HEK293T (cell line): ENCODE data around the gene NECTIN1.

Source experiments
- CTCF ChIA-PET: fragments of 350-600 bp; formaldehyde crosslinking; extraction: SDS; loops from one replicate; lab custom pipeline; 2021; ENCODE audit warnings: antibody characterized with exemption, inconsistent platforms; lab: Yijun Ruan, JAX
- POLR2A ChIA-PET: fragments of 350-600 bp; formaldehyde crosslinking; extraction: SDS; loops from one replicate; lab custom pipeline; 2020; ENCODE audit warnings: antibody characterized with exemption, inconsistent platforms; lab: Yijun Ruan, JAX
- DNase-seq: peaks from one replicate; pipeline ENCODE4 v3.0.0; 2012; ENCODE audit warnings: mixed read lengths; ENCODE audit errors: extremely low spot score
- ARNT ChIP-seq: fragments of 450-650 bp; IDR thresholded peaks from 2 replicates; pipeline ENCODE4 v1.6.1; 2017; ENCODE audit warnings: mild to moderate bottlenecking
- BHLHE40 ChIP-seq: fragments of 450-650 bp; IDR thresholded peaks from 2 replicates; pipeline ENCODE4 v1.6.1; 2016; ENCODE audit warnings: mild to moderate bottlenecking, moderate library complexity, borderline replicate concordance
- CTBP1 ChIP-seq: fragments of 450-650 bp; IDR thresholded peaks from 2 replicates; pipeline ENCODE4 v1.6.1; 2016; ENCODE audit warnings: borderline replicate concordance
- ELF4 ChIP-seq: fragments of 450-650 bp; IDR thresholded peaks from 2 replicates; pipeline ENCODE4 v1.6.1; 2017; ENCODE audit warnings: antibody characterized with exemption
- FOXA1 ChIP-seq: fragments of 450-650 bp; IDR thresholded peaks from 2 replicates; pipeline ENCODE4 v1.6.1; 2016; ENCODE audit warnings: mild to moderate bottlenecking
- FOXK2 ChIP-seq: fragments of 450-650 bp; IDR thresholded peaks from 2 replicates; pipeline ENCODE4 v1.6.1; 2016; ENCODE audit warnings: mild to moderate bottlenecking
- FOXM1 ChIP-seq: fragments of 450-650 bp; IDR thresholded peaks from 2 replicates; pipeline ENCODE4 v1.6.1; 2017; ENCODE audit warnings: mild to moderate bottlenecking, borderline replicate concordance
- HDGF ChIP-seq: fragments of 450-650 bp; IDR thresholded peaks from 2 replicates; pipeline ENCODE4 v1.6.1; 2017; ENCODE audit warnings: antibody characterized with exemption, borderline replicate concordance
- L3MBTL2 ChIP-seq: fragments of 450-650 bp; conservative IDR thresholded peaks from 2 replicates; pipeline ENCODE4 v1.6.1; 2016; ENCODE audit warnings: mild to moderate bottlenecking
- LEF1 ChIP-seq: fragments of 450-650 bp; IDR thresholded peaks from 2 replicates; pipeline ENCODE4 v1.6.1; 2017; ENCODE audit warnings: mild to moderate bottlenecking, borderline replicate concordance
- NFRKB ChIP-seq: fragments of 450-650 bp; IDR thresholded peaks from 2 replicates; pipeline ENCODE4 v1.6.1; 2016; ENCODE audit warnings: mild to moderate bottlenecking, moderate library complexity
- PKNOX1 ChIP-seq: fragments of 450-650 bp; IDR thresholded peaks from 2 replicates; pipeline ENCODE4 v1.6.1; 2016
- SP1 ChIP-seq: fragments of 450-650 bp; IDR thresholded peaks from 2 replicates; pipeline ENCODE4 v1.6.1; 2017
- SUZ12 ChIP-seq: fragments of 450-650 bp; IDR thresholded peaks from 2 replicates; pipeline ENCODE4 v1.6.1; 2016; ENCODE audit warnings: mild to moderate bottlenecking
- TARDBP ChIP-seq: fragments of 450-650 bp; IDR thresholded peaks from 2 replicates; pipeline ENCODE4 v1.6.1; 2016
- ZNF384 ChIP-seq: fragments of 450-650 bp; IDR thresholded peaks from 2 replicates; pipeline ENCODE4 v1.6.1; 2016

NECTIN1 gene

GRCh38 chr11:119697882-119698281, 31.1 kb downstream of the NECTIN1 start:
- ChIA-PET POLR2A (no interaction called here), CTCF (no interaction called here)
- no peak for TF ChIP-seq L3MBTL2
- no peak for DNase-seq

- no peak for DNase-seq
- CTCF ChIA-PET, result no interaction called here
- POLR2A ChIA-PET, result no interaction called here
- TF ChIP-seq LEF1 (no peak), SUZ12 (no peak), SP1 (no peak), NFRKB (no peak), ZNF384 (no peak), PKNOX1 (no peak), FOXA1 (no peak), TARDBP (no peak), HDGF (no peak), ARNT (no peak), CTBP1 (no peak)
Measured at GRCh38 chr11:119697445-119697844, 31.6 kb downstream of the NECTIN1 start.

- POLR2A ChIA-PET, result no interaction called here
- DNase-seq, result no peak
- TF ChIP-seq BHLHE40 (no peak), SP1 (no peak), FOXM1 (no peak), HDGF (no peak)
- CTCF ChIA-PET, result interaction anchor here (1.0 kb wide), 1 partner anchor 10 kb away, joined by 3 read pairs; no protein-coding TSS in a partner anchor
Measured at GRCh38 chr11:119696378-119697222, 32.4 kb downstream of the NECTIN1 start.

GRCh38 chr11:119694334-119694733, 34.7 kb downstream of the NECTIN1 start:
- no peak for DNase-seq
- POLR2A ChIA-PET, result no interaction called here
- CTCF ChIA-PET, result interaction anchor here (0.6 to 1.5 kb wide), 2 partner anchors 21 to 150 kb away, joined by 3 read pairs; no protein-coding TSS in a partner anchor
- TF ChIP-seq ARNT, result no peak
- no peak for TF ChIP-seq BHLHE40
- no peak for TF ChIP-seq CTBP1
- TF ChIP-seq HDGF, result no peak
- TF ChIP-seq TARDBP, result no peak
- TF ChIP-seq FOXA1, result no peak
- TF ChIP-seq NFRKB, result no peak
- no peak for TF ChIP-seq FOXK2
- no peak for TF ChIP-seq L3MBTL2
- no peak for TF ChIP-seq PKNOX1
- TF ChIP-seq FOXM1, result no peak
- TF ChIP-seq SUZ12, result no peak

- no peak for DNase-seq
- CTCF ChIA-PET, result interaction anchor here (0.7 to 1.5 kb wide), 2 partner anchors 11 to 22 kb away, joined by 3 read pairs; no protein-coding TSS in a partner anchor
- POLR2A ChIA-PET, result no interaction called here
- TF ChIP-seq FOXM1 (no peak), PKNOX1 (no peak), SUZ12 (no peak), BHLHE40 (no peak), CTBP1 (no peak), LEF1 (no peak), NFRKB (no peak), FOXK2 (no peak), FOXA1 (no peak), ZNF384 (no peak), ARNT (no peak), ELF4 (no peak)
Measured at GRCh38 chr11:119693253-119693815, 35.7 kb downstream of the NECTIN1 start.

GRCh38 chr11:119692540-119692820, 36.5 kb downstream of the NECTIN1 start:
- TF ChIP-seq SP1 (no peak), FOXM1 (no peak), CTBP1 (no peak), ELF4 (no peak), HDGF (no peak), FOXA1 (no peak), ZNF384 (no peak), LEF1 (no peak), PKNOX1 (no peak), FOXK2 (no peak), SUZ12 (no peak), ARNT (no peak), BHLHE40 (no peak), NFRKB (no peak)
- POLR2A ChIA-PET, result no interaction called here
- no peak for DNase-seq
- CTCF ChIA-PET, result interaction anchor here (1.0 to 1.1 kb wide), 2 partner anchors 14 to 29 kb away, joined by 3 to 5 read pairs; no protein-coding TSS in a partner anchor
